Right kidney (tissue), 1 donor: ENCODE data around the gene CREB3L4.
"Not testable (repeated sequence)": the region's sequence is repeated elsewhere in the genome, so short reads cannot be mapped to it uniquely, and the experiment has no call there.

ENCODE experiments used
- DNase-seq: peaks from one replicate; pipeline ENCODE4 v3.0.0-alpha.2; 2016

Gene CREB3L4

DNA sequence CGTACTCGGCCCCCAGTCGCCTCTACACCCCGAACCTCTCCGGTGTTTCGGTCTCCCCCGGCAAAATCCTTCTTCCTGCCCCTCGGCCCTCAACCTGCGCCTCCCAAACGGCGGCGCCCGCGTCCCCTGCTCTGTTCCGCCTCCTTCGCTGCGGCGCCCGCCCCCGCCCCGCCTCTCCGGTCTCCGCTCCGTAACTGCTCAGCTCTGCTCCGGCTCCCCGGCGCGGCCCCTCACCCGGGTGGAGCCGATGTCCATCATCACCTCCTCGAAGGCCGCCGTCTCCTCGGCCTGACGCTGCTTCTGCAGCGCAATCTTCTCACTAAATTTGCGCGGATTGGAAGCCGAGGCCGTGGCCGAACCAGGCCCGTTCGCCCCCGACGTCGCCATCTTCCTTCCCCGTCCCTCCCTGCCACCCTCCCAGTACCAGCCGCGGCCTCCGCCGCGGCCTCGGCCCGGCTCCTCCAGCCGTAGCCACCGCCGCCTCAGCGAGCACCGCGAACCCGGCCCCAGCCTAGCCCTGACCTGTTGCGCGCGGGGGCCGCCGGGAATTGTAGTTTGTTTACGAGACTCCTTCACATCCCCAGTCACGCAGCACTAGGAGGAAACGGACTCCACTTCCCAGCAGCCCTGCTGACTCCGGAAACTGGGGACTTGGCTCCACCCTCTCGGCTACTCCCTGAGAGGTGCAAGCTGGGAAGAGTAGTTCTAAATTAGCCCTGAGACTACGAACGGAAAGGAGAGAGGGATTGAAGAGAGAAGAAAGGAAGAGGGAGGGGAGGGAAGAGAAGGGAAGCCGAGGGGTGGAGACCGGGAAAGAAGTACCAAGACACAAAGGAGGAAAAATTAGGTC is 9.4 kb upstream of the CREB3L4 start, which contains the start of gene CRTC2:
CRTC2 (minus strand) TSS at position 502 of the 850 bp plus-strand sequence; CDS start at position 387, 115 bp downstream.
- peak; percentile 97 for DNase-seq

DNA sequence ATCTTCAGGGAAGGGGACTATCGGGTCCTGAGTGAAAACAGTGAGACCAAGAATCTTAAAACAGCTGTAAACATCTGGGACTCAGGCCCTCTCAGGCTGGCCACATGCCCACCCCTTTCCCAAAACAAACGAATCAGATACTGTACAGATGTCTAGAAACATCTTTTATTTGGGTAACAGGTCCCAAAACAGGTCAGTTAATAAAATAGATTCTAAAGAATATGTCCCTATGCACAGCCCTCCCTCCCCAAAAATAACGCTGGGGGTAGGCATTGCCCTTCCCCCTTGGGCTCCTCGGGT is 8.8 kb upstream of the CREB3L4 start:
- no peak for DNase-seq

DNA sequence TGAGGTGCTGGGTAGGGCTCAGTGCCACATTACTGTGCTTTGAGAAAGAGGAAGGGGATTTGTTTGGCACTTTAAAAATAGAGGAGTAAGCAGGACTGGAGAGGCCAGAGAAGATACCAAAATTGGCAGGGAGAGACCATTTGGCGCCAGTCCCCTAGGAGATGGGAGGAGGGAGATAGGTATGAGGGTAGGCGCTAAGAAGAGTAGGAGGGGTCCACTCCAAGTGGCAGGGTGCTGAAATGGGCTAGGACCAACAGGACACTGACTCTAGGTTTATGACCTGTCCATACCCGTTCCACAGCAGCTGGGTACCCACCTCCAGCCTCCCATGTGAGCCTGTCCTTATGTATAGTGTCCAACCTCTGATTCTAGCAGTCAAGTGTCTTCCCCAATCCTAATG is 8.2 kb upstream of the CREB3L4 start:
- DNase-seq, result no peak

DNA sequence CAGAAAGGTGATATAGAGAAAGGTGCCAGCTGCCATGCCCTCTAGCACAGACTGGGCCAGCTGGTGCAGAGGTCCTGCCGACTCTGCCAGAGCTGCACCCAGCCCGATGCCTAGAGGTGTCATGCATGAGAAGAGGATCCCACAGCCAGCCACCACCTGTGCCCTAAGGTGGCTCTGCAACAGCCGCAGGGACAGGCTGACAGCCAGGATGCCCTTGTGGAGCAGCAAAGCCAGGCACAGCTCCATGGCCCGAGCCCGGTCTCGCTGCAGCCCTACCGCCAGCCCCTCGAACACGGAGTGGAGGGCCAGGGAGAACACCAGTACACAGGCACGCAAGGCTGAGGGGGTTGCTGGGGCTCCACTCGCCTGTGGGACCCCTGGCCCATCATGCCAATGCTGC is 7.5 kb upstream of the CREB3L4 start:
- DNase-seq, result no peak

DNA sequence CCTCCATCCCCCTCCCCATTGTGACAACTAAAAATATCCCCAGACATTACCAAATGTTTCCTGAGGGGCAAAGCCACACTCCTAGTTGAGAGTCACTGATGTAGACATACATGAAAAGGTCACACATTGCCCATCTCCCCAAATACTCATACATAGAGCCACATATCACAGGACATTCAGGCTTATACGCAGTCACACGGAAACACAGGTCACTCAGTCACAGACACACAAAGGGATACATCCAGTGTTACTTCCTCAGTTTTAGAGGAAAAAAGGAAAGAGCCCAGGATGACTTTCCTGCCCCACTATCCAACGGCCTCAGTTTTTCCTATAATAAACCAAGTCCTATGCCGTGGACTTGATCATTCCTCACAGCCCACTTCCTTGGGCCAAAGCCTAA is 6.3 kb upstream of the CREB3L4 start:
- no peak for DNase-seq

DNA sequence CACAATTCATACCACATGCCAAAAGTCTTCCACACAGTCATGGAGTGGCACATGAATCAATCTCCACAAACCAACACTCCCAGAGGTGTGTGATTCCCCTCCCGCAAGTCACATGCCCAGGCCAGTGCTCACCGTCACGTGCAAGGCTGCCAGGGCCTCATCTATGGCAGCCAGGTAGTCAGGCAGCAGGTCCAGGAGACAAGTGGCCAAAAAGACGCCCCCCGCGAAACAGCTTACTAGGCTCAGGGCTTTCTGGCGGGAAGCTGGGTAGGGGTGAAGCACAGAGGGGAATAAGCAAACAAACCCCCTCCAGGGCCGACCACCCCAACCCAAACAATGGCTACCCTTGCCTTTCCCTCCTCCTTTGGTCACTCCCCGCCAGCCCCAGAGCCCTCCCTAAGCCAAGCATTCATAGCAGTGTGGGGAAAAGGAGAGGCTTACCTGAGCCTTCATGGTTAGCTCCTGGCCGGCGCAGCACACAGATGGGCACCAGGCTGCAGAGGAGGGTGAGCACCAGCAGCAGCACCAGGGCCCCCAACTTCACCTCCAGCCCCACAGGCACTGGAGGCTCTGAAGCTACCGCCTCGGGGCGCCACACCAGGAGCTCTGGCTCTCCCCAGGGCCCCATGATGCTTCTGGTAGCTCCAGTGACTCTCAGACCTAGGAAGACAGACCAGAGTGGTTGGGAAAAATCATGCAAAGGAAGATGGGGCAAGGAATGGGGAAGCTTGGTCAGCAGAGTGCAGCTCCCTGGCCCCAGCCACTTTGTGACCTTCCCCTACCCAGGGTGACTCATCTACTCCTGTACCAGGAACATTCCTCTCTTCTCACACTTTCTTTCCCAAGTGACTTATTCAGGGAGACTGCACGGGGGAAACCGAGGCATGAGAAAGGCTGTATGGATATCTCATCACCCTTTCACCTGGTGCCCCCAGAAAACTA is 5.3 kb upstream of the CREB3L4 start:
- DNase-seq, result peak; percentile 37

DNA sequence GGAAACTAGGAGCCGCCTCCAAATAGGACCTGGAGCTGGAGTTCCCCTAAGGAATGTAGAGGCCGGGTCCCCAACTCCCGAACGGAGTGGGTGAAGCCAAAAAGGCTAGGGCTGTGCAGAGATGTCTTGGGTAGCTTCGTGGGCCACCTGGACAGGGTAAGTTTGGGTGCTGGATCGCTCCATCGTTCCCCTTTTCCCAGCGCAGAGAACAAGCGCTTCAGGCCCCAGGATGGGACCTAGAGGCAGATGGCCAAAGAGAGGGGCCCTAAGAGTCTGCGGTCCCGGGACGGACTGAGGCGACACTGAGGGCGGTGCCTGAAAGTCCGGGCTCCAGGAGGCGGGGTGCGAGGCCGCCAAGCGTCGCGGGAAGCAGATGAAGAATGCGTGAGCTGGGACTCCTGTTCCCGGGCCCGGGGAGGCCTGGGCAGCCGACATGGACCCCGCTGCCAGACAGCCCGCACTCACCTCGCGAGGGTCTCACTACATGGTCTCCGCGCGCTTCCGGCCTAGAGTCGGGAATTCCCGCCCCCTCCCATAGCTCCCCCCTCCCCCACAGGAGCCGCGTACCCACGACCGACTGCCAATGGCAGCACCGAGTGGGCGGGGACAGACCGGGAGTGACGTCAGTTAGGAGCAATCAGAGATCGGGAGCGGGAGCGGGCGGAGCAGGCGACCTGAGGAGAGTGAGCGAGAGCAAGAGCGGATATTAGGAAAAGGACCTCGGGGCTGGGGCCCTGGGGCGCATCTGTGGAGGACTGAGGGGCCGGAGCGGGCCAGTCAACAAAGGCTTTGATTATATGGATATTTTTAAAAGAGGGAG is 4.5 kb upstream of the CREB3L4 start, which contains the start of gene SLC39A1:
SLC39A1 (minus strand) TSS at position 508 of the 820 bp plus-strand sequence. CDS start 822 bp downstream, outside the sequence.
- peak; percentile 92 for DNase-seq

DNA sequence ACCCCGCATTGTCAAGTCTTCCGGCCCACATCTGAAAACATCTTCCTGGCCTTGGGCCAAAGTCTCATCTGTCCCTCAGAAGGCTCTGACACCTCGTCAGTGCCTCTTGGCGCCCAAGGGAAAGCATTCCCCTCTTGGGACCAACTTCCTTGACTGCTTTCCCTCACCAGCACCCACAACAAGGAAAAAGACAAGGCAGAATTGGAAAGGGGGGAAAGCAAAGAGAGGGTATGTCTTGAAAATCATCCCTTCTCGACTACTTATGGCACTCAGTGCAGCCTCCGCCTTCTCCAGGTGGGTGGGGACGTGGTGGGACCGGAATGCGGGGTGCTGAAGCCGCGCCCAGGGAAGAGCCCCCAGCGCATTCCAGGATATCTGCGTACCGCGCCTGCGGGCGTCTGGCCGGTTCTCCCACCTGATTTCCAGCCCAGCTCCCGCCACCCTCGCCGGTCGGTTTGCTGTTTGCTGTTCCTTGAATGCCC is 3.8 kb upstream of the CREB3L4 start:
- peak; percentile 92 for DNase-seq

DNA sequence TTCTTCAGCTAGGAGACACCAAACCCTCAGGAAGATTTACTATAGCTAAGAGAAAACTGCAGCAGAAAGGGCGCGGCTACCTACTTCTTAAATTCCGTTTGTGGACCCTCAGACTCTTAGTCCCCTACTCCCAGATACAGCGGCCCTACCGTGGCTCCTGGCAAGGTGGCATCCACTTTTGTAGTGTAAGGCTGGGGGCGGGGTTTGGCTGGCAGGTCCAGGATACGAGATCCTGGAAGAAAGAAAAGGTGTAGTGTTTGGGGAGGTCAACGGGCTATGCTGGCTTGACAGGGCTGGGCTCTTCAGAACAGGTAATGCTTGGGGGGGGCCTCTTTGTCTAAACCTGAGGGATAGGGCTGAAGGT is 280 bp downstream of the CREB3L4 start:
- DNase-seq, result no peak

DNA sequence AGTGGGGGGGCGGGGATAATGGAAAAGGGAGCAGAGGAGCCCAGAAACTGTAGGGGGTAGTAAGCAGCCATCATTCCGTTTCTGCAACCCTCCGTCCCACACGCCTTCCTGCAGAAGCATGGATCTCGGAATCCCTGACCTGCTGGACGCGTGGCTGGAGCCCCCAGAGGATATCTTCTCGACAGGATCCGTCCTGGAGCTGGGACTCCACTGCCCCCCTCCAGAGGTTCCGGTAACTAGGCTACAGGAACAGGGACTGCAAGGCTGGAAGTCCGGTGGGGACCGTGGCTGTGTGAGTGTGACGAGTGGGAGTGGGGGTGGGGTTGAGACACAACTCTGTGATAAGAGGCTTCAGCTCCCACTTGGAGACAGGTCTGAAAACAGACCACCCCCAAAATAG is 706 bp downstream of the CREB3L4 start:
- peak; percentile 42 for DNase-seq

DNA sequence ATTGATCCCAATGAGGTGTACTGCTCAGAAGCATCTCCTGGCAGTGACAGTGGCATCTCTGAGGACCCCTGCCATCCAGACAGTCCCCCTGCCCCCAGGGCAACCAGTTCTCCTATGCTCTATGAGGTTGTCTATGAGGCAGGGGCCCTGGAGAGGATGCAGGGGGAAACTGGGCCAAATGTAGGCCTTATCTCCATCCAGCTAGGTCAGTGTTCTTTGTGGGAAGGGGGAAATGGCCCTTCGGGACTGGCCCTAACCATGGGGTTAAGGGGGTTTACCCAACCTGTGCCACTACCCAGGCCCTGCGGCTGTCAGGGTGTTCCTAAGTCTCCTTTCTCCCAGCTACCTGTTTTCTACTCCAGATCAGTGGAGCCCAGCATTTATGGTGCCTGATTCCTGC is 1.3 kb downstream of the CREB3L4 start:
- no peak for DNase-seq

DNA sequence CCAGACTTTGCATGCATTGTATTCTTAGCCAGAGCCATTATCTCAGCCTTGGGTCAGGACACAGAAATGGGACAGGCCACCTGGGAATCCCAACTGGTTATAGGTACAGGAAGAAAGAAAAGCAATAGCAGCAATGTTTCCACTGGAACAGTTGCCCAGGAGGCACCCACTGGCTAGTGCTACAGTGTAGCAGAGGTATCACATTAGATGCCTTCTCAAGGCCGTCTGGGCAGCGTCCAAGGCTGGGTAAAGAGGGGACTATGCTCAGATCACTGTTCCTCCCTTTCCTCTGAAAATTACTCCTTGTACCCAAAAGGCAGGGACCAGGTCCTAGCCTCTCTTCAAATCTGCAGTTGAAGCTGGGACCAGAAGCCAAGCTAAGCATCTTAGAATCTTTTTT is 2.6 kb downstream of the CREB3L4 start:
- no peak for DNase-seq

DNA sequence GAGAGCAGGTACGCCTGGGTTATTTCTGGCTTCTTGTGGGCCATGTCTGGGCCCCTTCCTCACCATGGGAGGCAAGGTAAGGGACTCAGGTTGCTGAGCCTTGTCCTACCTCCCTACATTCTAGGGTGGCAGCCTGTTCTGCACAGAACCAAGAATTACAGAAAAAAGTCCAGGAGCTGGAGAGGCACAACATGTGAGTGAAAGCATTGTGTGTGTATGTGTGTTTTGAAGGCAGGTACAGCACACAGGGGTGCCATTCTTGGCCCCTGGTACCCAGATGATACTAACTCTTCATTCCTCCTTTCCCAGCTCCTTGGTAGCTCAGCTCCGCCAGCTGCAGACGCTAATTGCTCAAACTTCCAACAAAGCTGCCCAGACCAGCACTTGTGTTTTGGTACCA is 5.4 kb downstream of the CREB3L4 start:
- no peak for DNase-seq

DNA sequence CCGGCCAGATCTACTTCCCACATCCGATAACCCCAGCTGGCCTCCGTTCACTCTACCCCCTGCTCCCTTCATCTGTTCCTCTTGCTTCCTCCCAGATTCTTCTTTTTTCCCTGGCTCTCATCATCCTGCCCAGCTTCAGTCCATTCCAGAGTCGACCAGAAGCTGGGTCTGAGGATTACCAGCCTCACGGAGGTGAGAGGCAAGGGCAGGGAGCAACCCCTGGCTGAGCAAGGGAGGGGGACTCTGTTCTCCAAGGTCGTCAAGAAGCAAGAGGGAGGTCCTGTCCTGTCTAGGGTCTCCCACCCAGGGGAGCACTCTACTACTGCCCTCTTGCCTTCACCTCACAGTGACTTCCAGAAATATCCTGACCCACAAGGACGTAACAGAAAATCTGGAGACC is 5.8 kb downstream of the CREB3L4 start:
- DNase-seq, result no peak

DNA sequence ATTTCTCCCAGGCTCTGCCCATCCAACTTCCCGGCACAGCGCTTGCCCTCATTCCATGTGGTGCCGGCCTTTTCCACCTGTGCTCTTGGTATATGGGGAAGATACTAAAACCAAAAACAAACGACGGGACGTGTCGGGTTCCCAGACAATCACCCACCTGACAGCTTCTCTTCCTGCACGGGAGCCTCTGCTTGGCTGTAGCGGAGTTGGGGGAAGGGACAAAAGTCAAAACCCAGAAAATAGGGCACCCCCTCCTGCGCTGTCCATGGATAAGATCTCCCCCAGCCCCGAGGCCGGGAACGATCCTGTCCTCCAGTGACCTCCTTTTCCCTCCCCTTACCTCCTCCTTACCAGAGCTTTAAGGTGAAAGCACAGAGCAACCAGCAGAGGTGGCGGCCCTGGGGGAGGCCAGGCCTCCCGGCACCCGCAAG is 9.1 kb downstream of the CREB3L4 start:
- no peak for DNase-seq

DNA sequence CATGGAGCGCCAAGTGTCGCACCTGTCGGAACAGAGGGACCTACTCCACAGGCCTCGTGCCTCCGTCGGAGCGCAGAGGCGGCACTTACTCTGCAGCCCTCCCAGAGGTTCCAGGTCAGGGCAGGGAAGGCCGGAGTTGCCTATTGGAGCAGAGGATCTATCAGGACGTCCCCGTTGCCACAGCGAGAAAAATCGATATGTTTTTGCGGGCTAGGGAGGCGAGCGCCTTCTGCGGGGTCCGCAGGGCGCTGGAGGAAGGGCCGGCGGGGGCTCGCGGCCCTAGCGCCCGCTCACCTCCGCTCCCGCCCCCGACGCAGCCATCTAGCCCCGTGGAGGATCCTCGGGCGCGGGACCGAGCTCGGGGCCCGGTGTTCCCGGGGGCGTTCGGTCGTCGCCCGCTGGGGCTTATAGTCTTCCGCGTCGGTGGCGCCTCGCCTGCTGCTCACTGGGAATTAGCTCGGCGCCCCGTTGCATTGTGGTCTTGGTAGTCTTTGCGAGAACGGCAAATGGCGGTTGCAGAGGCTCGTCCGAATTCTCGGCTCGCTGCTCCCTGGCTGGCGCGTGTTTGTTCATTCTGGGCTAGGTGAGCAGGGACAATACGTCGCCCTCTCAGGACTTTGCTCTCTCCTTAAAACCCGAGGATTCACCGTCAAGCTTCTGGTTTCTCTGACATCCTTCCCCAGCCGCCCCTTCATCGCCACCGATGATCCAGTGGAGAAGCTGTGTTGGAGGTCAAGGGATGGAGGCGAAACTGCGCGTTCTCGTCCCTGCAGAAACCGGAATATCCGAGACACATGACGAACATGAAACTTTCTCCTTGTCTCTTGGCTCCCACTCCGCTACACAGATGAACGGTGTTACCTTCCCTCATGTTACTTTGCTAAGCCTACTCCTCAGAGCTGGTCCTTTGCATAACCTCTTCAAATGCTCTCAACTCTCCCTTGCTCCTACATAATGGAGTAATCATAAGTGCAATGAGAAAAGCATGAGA is 9.8 kb downstream of the CREB3L4 start, which contains the start of gene JTB:
JTB (minus strand) TSS at position 425 of the 991 bp plus-strand sequence; CDS start at position 3, 422 bp downstream.
- DNase-seq, result peak; percentile 89

DNA sequence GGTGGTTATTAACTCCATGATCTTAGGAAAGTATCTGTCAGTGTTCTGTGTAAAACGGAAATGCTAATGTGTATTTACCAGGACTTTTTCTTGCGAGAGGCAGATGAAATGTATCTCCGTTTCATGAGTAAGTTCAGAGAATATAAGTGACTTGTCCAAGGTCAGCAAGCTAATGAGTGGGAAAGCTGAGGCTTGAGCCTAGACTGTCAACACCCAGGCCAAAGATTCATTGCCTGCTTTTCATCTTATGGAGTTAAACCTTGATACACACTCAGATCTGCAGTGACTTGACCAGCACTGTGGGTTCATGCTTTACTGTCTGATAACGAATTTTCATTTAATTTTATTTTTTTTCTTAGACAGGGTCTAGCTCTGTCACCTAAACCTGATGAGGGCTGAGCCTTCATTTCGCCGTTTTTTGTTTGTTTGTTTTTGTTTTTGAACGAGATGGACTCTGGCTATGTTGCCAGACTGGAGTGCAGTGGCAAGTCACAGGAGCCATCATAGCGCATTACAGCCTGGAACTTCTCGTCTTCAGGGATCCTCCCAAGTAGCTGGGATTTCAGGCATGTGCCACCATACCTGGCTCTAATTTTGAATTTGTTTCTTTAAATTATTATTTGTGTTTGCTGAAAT is 10.7 kb downstream of the CREB3L4 start:
- no peak for DNase-seq

DNA sequence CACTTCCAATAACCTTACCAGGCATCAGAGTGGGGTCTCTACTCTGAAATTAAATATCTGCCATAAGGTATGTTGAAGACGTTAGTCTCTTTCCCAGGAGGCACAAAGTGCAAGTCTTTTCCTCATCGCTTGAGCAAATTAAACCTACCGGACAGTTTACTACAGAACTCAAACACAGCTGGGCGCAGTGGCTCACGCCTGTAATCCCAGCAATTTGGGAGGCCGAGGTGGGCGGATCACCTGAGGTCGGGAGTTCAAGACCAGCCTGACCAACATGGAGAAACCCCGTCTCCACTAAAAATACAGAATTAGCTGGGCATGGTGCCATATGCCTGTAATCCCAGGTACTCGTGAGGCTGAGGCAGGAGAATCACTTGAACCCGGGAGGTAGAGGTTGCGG is 11.4 kb downstream of the CREB3L4 start:
- DNase-seq, result not testable (repeated sequence)

DNA sequence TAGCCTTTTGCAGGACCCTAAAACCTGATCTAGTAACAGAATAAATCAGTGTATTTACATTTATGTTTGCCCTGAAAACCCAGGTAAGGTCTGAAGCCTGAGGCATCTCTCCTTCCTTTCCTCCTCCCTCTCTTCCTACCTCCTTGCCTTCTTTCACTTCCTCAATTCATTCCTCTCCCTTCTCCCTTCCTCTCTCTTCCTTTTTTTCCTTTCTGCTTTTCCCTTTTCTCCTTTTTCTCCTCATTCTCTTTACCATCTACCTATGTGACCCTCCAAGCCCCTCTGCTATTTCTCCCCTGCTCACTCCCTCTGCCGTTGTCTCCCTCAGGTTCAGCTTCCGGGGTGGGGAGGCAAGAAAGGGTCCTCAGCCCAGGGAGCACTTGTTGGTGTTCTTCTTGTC is 14.0 kb downstream of the CREB3L4 start:
- not testable (repeated sequence) for DNase-seq
